IPS DF 6.9 (cell line): ENCODE data around the gene PGBD5.

Experiments
- DNase-seq: peaks from one replicate; pipeline ENCODE4 v3.0.0-alpha.2; 2013; ENCODE audit warnings: low read depth, low spot score
- H3K27ac ChIP-seq: one replicate; pipeline ENCODE4 v1.5.1; 2013; ENCODE audit warnings: low read length, control low read depth
- H3K27me3 ChIP-seq: 2 replicates; pipeline ENCODE4 v1.6.1; 2013; ENCODE audit warnings: mild to moderate bottlenecking, low read length; ENCODE audit not compliant: control insufficient read depth, insufficient read depth
- H3K36me3 ChIP-seq: 2 replicates; pipeline ENCODE4 v1.6.1; 2013; ENCODE audit warnings: low read length; ENCODE audit not compliant: control insufficient read depth, insufficient read depth
- H3K4me1 ChIP-seq: 2 replicates; pipeline ENCODE4 v1.6.1; 2013; ENCODE audit warnings: low read length; ENCODE audit not compliant: control insufficient read depth, insufficient read depth
- H3K4me3 ChIP-seq: 2 replicates; pipeline ENCODE4 v1.5.1; 2013; ENCODE audit warnings: mild to moderate bottlenecking, low read length
- H3K9me3 ChIP-seq: 2 replicates; pipeline ENCODE4 v1.6.1; 2013; ENCODE audit warnings: low read length, inconsistent platforms; ENCODE audit not compliant: control insufficient read depth, insufficient read depth
- WGBS: extraction: QIAGEN DNeasy Blood & Tissue Kit; methylation state at CpG from one replicate; pipeline ENCODE4 v1.1.7; 2013; ENCODE audit warnings: mixed read lengths, missing lambda C conversion rate; ENCODE audit not compliant: insufficient read length, insufficient coverage; 5-methylcytosine and 5-hydroxymethylcytosine counted together

Gene PGBD5

DNA sequence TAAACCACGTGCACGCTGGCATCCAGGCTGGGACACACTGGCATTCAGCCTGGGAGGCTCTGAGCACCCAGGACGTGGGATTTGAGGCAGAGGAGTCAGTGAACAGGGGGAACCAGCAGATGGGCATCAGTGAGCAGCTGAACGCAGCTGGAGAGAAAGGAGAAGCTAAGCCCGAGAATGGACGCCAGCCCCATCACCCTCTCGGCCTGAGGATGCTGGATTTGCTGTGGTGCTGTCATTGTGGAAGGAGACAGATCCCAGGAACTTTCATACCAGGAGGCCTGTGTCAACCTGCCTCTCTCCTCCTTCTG, 132.8 kb downstream of the PGBD5 start:
- no peak overlapping the region for H3K4me3 ChIP-seq
- H3K27ac ChIP-seq = no peak overlapping the region
- H3K4me1 ChIP-seq = 0 out of 2 replicates have a peak, but pooled peaks cover 1% of the 10 kb centered on the region
- no CpG with 5 or more reads among the region's 7 CpGs for WGBS
- H3K36me3 ChIP-seq = no peaks in the 10 kb centered on the region
- DNase-seq = no peak
- no peaks in the 10 kb centered on the region for H3K9me3 ChIP-seq
- H3K27me3 ChIP-seq = no peaks in the 10 kb centered on the region

DNA sequence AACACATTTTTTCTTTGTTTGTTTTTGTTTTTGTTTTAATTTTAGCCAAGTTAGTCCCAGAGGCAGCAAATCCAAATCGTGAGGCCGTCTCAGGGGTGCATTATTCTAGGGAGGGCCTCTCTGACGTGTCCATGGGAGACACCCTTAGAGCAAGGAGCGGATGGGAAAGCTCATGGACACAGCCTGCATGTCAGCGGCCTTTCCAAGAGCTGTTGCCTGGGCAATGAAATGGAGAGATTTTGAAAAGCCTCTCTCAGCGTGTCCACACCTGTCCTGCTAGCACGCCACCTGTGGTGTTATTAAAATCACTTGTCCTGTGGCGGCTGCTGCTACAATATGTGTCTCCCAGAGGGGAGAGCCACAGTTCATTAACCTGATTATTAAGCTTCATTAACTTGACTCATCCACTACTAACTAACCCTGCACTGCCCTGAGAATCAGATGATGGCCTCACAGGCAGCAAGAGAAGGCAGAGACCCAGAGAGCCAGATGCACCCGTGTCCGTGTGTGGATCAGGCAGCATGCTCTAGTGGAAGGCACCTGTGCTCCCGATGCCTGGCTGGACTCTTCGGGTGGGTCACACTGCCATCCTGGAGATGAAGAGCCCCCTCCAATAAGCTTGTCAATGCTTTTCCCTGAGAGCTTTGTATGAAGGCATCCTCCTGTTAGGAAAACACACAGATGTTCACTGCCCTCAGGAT, 133.3 kb downstream of the PGBD5 start:
- no peaks in the 10 kb centered on the region for H3K36me3 ChIP-seq
- H3K4me1 ChIP-seq = 0 out of 2 replicates have a peak, but pooled peaks cover 1% of the 10 kb centered on the region
- no peak overlapping the region for H3K27ac ChIP-seq
- no peak overlapping the region for H3K4me3 ChIP-seq
- H3K27me3 ChIP-seq = no peaks in the 10 kb centered on the region
- WGBS = no CpG with 5 or more reads among the region's 12 CpGs
- H3K9me3 ChIP-seq = no peaks in the 10 kb centered on the region
- no peak for DNase-seq

DNA sequence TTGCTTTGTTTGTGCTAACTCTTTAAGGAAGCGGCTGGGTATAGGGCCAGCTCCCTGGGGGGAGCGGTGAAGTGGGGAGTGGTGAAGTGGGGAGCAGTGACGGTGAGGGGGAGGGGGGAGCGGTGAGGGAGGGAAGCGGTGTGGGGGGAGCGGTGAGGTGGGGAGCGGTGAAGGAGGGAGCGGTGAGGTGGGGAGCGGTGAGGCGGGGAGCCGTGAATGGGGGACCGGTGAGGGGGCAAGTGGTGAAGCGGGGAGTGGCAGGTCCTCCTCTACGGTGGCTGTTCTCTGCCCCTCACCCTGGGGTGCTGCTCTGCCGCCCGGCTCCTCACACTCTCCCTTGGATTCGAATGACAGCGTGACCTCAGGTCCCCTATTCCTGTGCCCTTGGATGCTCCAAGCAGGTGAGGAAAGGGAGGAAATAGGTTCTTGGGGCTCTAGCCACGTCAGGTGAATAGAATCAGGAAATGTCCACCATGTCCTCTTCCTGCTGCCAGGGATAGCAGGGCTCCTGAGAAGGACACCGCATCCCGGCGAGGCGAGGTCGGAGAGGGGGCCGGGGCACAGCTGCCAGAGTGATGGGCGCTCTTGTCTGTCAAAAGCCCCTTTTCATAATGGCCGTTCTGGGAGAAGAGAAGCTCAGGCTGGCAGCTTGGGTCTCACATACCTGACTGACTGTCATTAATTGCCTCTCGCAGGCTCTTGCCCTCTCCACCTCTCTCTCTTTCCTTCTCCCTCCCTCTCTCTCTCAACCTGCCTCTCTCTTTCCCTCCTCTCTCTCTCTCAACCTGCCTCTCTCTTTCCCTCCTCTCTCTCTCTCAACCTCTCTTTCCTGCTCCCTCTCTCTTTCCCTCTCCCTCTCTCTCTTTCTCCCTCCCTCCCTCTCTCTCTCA, 134.2 kb downstream of the PGBD5 start:
- no peaks in the 10 kb centered on the region for H3K36me3 ChIP-seq
- 0 out of 2 replicates have a peak, but pooled peaks cover 1% of the 10 kb centered on the region for H3K4me1 ChIP-seq
- no CpG with 5 or more reads among the region's 28 CpGs for WGBS
- no peaks in the 10 kb centered on the region for H3K27me3 ChIP-seq
- H3K9me3 ChIP-seq = no peaks in the 10 kb centered on the region
- H3K4me3 ChIP-seq = peak overlapping the region; percentile 39; the same call in 1 of the 2 replicates
- H3K27ac ChIP-seq = no peak overlapping the region
- DNase-seq = no peak

DNA sequence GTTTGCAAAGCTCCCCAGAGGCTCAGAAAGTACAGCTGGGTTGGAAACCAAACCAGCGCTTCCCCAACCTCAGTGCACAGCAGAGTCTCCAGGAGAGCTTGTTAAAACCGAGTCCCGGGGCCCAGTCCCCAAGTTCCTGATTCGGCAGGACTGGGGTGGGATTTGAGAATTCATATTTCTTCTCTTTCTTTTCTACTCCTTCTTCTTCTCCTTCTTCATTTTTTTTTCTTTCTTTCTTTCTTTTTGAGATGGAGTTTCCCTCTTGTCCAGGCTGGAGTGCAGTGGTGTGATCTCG, 136.8 kb downstream of the PGBD5 start:
- H3K27ac ChIP-seq = no peak overlapping the region
- H3K4me1 ChIP-seq = peaks cover 2% of the 10 kb centered on the region; the same call in 1 of the 2 replicates
- 0 out of 2 replicates have a peak, but pooled peaks cover 2% of the 10 kb centered on the region for H3K36me3 ChIP-seq
- H3K27me3 ChIP-seq = no peaks in the 10 kb centered on the region
- H3K4me3 ChIP-seq = no peak overlapping the region
- DNase-seq = no peak
- WGBS = no CpG with 5 or more reads among the region's 5 CpGs
- H3K9me3 ChIP-seq = no peaks in the 10 kb centered on the region

DNA sequence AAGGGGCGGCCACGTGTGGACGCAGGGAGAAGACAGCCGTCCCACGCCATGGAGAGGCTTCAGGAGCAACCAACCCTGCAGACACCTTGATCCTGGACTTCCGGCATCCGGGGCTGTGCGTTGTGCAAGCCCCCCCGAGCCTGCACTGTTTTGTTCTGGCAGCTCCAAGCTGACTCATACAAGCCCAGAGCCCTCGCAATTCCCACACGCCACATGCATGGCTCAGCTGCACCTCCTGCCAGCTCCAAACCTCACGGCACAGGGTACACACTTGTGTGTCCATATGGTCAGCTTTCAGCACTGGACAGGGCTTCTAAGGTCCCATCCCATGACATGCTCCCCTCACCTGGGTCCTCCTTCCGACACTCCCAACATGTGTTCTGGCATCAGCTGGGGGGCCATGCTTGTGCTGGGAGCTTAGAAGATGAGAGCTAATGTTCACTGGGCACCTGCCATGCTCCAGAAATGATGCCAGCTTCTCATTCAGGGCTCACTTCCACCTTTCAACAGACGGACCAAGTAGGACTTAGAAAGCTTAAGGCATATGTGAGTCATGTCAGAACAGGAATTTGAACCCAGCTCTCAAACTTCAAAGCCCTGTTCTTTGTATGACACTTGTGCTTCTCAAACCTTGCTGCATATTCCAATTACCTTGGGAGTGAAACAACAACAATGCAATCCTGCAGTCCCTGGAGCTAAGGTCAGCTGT, 137.3 kb downstream of the PGBD5 start:
- Histone ChIP-seq H3K4me1 (peaks cover 2% of the 10 kb centered on the region; the same call in 1 of the 2 replicates), H3K4me3 (no peak overlapping the region), H3K27me3 (no peaks in the 10 kb centered on the region), H3K9me3 (no peaks in the 10 kb centered on the region), H3K27ac (no peak overlapping the region), H3K36me3 (0 out of 2 replicates have a peak, but pooled peaks cover 2% of the 10 kb centered on the region)
- no peak for DNase-seq
- no CpG with 5 or more reads among the region's 14 CpGs for WGBS

GRCh38 chr1:230287674-230288315, 138.3 kb downstream of the PGBD5 start:
- no peak overlapping the region for H3K27ac ChIP-seq
- H3K9me3 ChIP-seq = no peaks in the 10 kb centered on the region
- H3K4me3 ChIP-seq = no peak overlapping the region
- WGBS = no CpG with 5 or more reads among the region's 17 CpGs
- 0 out of 2 replicates have a peak, but pooled peaks cover 2% of the 10 kb centered on the region for H3K36me3 ChIP-seq
- H3K27me3 ChIP-seq = no peaks in the 10 kb centered on the region
- H3K4me1 ChIP-seq = peaks cover 2% of the 10 kb centered on the region; the same call in 1 of the 2 replicates
- no peak for DNase-seq

DNA sequence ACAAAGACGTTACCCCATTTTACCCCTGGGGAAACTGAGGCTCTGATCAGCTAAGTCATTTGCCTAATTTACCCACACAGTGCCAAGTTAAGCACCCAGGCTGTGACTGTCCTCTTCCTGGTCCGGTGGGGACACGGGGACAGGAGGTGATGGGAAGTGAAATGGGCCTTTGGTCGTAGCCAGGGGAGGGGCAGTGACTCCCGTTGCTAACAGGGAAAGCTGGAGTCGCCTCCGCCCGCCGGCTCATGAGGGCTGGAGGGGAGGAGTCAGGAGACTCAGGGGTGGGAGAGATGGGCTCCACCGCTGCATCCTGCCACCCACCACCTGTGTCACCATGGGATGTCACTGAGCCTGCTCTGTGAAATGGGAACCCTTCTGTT, 139.3 kb downstream of the PGBD5 start:
- no peaks in the 10 kb centered on the region for H3K27me3 ChIP-seq
- DNase-seq = no peak
- H3K9me3 ChIP-seq = no peaks in the 10 kb centered on the region
- H3K36me3 ChIP-seq = 0 out of 2 replicates have a peak, but pooled peaks cover 2% of the 10 kb centered on the region
- H3K4me1 ChIP-seq = peaks cover 2% of the 10 kb centered on the region; the same call in 1 of the 2 replicates
- H3K4me3 ChIP-seq = no peak overlapping the region
- H3K27ac ChIP-seq = no peak overlapping the region
- no CpG with 5 or more reads among the region's 10 CpGs for WGBS

DNA sequence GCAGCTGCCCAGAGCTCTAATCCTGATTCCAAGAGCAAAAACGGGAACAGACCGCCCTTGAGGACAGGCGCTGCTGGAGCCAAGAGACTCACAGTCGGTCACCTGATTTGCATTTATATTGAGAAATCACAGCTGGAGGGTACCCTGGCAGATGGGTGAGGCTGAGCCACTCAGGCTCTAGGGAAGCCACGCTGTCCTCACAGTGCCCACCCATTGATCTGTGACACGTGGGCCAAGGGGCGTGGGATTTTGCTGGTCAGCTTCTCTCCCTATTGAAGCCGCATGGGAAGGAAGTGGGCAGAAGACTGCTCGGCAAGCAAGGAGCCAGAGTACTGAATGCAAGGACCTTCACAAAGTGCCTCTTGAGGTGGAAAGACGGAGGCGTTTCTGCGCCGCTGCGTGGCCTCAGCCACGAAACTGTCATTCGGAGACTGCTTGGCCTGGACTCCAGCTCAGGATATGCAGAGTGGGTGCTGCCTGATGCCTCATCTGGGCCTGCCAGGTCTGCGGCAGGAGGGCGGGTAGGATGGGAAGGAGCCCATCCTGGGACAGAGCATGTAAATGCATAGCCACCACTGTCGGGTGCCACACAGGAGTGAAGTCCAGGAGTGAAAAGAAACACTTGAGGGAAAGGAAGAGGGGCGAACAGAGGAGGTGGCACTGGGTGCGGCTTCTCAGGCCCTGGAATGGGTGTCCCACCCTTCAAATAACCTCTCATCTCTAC, 139.8 kb downstream of the PGBD5 start:
- no CpG with 5 or more reads among the region's 21 CpGs for WGBS
- 0 out of 2 replicates have a peak, but pooled peaks cover 2% of the 10 kb centered on the region for H3K36me3 ChIP-seq
- no peaks in the 10 kb centered on the region for H3K27me3 ChIP-seq
- H3K4me3 ChIP-seq = no peak overlapping the region
- no peaks in the 10 kb centered on the region for H3K9me3 ChIP-seq
- no peak overlapping the region for H3K27ac ChIP-seq
- DNase-seq = no peak
- peaks cover 2% of the 10 kb centered on the region; the same call in 1 of the 2 replicates for H3K4me1 ChIP-seq

DNA sequence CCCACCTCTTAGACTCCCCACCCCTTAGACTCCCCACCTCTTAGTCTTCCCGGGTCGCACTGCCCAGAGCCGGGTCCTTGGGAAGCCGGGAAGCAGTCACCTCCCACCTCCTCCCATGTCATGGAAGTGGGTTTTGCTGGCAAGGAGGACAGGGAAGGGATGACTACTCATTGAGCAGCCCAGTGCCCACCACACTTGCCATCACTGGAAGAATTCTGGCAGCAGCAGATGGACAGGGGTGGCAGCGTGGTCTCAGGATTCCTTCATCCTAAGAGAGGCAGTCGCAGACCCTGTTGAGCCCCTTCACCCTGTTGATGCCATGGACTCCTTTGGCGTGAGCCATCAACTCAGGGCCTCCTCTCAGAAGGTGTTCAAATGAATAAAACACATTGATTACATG, 140.8 kb downstream of the PGBD5 start:
- no peak overlapping the region for H3K27ac ChIP-seq
- DNase-seq = no peak
- WGBS = no CpG with 5 or more reads among the region's 7 CpGs
- H3K4me3 ChIP-seq = no peak overlapping the region
- no peaks in the 10 kb centered on the region for H3K27me3 ChIP-seq
- H3K4me1 ChIP-seq = peaks cover 2% of the 10 kb centered on the region; the same call in 1 of the 2 replicates
- H3K9me3 ChIP-seq = no peaks in the 10 kb centered on the region
- H3K36me3 ChIP-seq = peaks cover 5% of the 10 kb centered on the region; the same call in 1 of the 2 replicates
